NCI-H2081 treated with DMSO at 0.1 percent for 48 hours (cell line): Measurements from ENCODE around the gene PLA1A.

Experiments used
- DNase-seq: peaks from one replicate; lab custom pipeline; 2025; lab: John Stamatoyannopoulos, UW

PLA1A gene

DNA sequence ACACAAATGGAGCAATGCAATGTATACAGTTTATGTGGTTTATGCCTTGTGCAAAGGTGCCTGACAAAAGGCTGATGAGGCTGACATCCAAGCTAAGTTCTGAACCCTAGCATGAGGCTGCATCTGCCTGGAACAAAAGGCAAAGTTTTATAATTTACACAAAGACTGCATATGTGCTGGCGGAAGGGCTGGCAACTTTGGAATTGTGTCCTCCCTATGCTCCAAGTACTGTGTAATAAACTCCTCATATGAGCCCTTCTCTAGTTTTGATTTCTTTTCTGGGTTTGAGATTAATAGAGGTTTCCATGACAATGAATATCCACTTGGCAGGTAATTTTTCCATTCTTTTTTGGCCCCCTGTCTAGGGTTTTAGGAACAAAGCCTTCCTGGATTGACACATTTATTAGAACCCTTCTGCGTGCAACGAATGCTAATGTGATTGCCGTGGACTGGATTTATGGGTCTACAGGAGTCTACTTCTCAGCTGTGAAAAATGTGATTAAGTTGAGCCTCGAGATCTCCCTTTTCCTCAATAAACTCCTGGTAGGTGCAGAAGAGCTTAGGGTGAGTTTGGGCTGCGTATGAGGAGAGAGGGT, 10.8 kb downstream of the PLA1A start:
- no peak for DNase-seq

DNA sequence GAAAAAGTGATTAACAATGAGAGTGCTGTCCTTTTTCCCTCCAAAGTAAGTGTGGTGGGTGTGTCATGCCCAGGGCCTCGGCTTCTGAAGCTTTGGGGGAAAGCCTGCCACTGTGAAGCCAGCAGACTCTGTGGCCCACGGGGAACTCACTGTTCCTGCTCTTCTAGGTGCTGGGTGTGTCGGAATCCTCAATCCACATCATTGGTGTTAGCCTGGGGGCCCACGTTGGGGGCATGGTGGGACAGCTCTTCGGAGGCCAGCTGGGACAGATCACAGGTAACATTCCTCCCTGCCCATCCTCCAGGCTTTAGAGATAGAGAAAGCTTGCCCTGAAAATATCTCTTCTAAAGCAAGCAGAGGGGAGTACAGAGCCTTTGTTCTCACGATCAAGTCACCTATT, 11.6 kb downstream of the PLA1A start:
- DNase-seq = no peak

DNA sequence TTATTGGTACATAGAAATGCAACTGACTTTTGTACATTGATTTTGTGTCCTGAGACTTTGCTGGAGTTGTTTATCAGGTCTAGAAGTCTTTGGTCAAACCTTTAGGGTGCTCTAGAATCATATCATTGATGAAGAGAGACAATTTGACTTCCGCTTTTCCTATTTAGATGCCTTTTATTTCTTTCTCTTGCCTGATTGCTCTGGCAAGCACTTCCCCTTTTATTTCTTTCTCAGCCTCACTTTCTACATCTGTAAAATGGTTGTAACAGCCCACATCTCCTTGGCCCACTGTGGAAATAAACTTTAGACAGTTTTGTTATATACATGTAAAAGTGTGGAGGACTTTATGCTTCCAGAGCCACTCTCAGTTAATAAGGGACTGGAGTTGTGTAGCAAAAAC, 14.0 kb downstream of the PLA1A start:
- DNase-seq = no peak

DNA sequence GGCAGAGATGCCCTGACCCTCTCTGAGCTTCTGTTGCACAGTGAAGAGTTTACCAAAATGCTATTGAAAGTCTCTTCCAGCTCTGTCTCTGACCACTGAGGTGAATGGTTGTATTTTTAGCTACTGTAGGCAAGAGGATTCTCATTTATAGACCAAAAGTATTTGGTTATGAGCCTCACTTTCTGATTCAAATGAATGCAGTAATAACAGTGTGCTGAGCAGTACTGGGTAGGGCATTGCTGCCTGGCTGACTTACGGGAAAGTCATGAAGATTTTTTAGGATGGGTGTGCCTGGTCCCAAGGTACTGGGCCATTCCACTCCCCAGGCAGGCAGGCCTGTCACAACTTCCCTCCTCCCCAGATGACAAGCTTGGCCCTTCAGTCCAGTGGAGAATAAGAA, 15.5 kb downstream of the PLA1A start:
- no peak for DNase-seq

DNA sequence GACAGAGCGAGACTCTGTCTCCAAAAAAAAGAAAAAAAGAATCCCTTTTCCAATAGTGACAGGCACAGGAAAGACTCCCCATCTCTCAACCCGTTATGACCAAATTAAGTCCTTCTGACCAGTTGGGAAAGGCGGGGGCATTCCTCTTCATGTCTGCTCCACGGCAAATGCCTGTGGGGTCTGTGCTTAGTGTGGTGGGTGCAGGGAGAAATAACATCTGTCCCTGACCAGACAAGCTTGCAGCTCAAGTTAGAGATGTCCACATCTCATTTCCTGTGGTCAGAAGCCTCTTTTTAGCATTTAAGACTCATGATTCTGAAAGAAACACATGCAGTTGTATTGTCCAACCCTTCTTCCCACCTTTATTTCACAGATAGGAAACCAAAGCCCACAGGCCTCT, 16.2 kb downstream of the PLA1A start:
- DNase-seq = no peak

DNA sequence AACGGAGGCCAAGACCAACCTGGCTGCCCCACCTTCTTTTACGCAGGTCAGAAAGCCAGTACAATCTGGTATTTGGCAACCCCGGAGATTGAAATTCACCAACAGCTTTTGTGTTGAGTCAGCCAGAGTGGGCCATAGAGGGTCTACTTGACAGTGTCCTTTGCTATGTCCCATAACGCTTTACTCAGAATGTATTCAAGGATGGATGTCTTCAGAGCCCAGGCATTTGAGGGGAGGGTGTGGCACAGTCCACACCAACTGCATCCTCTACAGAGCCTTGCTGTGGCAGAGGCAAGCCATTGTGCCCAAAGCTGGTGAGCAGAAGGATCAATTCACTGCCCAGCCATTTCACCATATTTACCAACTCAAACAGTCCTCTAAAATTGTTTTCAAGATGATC, 18.4 kb downstream of the PLA1A start:
- DNase-seq = no peak

DNA sequence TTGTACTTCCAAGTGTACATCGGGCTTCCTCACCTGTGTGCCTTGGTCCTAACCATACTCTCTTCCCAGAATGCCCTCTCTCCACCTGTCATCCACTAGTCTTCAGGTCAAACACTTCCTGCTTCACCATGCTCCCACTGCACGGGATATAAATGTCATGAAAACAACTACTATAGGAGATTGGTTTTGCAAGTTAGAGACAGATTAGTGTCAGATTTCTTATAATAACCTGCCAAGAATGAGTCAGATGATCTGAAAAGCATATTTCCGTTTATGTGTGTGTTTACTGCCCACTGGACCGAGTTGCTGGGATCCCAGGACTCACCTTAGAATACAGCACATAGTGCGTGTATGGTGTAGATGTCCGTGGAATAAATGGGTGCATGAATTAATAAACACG, 21.4 kb downstream of the PLA1A start:
- no peak for DNase-seq

DNA sequence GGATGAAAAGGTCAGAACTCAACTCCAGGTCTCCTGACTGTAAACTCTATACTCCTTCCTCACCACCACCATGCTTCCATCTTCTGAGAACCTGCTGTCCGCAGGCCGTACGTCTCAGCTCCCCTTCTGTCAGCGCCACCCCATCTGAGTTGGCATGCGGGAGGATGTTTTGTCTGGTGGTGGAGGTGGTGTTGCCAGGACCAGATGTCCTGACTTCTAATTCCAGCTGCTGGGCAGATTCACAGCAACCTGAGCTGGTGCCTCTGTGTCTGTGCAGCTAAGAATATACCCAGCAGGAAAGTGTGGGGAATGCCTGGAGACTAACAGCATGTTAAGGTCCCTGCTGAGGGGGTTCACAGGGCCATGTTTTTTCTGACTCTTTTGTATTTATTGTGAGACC, 23.2 kb downstream of the PLA1A start:
- DNase-seq = no peak

DNA sequence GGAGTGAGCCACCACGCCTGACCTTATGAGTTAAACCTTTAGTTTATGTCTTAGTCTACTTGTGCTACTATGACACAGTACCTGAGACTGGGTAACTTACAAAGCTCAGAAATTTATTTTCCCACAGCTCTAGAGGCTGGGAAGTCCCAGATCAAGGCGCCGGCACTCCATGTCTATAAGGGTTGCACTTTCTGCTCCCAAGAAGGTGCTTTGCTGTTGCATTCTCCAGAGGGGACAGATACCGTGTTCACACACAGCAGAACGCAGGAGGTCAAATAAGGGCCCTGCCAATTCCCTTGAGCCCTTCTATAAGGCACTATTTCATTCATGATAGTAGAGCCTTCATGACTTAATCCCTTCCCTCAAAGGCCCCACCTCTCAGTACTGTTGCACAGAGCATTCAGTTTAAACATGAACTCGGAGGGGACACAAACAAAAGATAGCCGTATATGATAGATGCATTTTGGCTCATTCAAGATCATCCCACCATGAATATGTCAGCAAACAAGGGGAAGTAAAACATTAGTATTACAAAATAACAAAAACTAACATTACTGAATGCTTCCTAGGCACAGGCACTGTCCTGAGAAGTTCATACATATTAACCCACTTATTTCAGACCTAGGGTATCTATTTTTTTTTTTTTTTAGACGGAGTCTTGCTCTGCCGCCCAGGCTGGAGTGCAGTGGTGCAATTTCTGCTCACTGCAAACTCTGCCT, 26.5 kb downstream of the PLA1A start:
- no peak for DNase-seq

DNA sequence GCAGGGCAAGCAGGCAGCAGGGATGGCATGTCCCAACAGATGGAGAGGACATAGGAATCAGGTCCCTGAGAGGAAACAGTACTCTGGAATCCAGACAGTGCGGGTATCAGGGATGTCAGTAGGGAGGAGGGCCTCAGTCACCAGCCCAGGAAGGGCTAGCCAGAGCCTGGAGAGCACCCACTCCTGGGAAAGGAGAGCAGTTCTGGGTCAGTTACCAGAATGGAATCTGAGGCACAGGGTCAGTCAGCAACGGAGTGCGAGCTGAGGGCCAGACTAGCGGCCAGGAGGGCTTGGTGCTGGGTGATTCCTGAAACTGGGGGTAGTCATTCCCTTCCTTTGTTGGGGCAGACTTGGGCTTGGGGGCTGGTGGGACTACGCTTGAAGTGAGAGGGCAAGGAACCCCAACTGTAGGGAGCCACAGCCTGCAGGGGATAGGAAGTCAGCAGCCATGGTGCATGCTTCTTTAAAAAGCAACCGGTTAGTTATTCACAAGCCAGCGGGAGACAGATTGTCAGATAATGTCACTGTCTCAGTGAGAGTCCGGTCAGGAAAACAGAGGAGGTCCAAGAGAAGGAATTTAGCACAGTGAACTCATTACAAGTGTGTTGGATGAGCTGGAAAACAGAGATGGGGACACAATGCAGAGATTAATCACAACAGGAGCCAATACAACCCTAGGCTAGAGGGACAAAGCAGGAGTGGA, 27.9 kb downstream of the PLA1A start:
- DNase-seq = no peak

DNA sequence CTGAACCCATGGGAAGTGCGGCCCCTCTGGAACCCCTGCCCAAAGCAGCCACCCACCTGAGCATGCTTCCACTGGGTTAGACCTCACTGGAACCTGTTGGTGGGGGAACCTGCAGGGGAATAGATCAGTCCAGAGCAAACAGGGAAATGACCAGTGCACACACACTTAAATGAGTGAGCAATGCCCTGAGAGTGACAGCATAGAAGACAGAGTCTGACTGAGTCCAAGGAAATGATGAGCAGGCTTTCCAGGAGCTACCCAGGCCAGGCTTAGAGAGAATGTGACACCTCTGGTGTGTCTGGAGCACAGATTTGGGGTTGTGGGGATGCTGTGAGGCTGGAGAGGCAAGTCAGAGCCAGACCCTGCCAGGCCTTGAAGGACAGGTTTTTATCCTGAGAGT, 28.5 kb downstream of the PLA1A start:
- DNase-seq = no peak

DNA sequence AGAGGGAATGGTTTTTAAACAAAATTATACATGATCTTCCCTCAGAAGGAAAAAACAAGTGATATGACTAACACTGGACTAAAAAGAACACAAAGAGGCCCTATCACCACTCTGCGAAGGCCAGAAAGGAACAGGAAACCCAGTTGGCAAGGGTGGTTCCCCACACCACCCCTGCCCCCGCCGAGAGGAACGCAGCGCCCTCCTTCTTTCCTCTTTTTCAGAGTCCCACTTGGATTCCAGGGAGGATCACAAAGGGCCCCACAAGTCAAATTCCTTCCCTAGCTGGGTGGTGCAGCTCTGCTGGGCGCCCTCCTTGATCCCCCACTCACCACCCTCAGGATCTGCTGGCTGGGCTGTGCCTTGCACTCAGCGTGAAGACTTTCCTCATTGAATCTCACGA, 29.8 kb downstream of the PLA1A start:
- DNase-seq = no peak

DNA sequence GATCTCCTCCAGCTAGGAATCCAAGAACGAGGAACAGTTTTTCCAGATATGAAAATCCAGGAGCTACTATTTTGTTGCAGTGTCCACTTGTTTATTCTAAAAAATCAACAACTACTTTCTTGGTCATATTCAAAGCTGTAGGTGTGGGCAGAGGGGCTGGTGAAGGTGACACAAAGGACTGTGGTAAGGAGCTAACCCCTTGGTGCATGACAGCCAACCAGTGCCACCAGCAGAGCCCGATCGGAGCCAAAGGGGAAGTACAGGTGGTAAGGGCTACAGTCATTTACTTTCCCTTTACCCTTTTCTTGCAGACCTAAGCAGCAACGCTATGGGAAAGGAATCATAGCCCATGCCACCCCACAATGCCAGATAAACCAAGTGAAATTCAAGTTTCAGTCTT, 30.7 kb downstream of the PLA1A start:
- DNase-seq = no peak

DNA sequence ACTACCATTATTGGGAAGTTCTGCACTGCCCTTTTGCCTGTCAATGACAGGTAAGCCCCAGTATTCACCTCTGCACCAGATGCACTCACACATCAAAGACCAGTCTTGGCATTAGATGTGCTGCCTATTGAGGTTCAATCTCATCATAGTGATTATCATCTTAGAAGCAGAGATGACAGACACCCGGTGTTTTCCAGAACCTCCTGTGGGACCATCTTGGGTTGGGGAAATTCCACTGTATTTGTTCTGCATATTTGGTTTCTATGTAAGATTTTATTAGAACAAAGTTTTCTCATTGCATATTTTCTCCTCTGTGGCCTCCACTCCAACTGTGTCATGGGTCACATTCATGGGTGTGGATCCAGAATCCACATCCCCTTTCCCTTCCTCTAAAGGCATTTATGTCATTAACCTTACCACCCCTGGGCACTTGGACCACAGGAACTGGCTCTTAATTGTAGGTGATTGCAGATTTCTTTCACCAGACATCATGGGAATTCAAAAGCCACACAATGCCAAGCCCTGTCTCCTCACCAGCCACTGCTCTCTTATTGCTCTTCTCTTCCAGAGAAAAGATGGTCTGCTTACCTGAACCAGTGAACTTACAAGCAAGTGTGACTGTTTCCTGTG, 31.2 kb downstream of the PLA1A start:
- DNase-seq = no peak

DNA sequence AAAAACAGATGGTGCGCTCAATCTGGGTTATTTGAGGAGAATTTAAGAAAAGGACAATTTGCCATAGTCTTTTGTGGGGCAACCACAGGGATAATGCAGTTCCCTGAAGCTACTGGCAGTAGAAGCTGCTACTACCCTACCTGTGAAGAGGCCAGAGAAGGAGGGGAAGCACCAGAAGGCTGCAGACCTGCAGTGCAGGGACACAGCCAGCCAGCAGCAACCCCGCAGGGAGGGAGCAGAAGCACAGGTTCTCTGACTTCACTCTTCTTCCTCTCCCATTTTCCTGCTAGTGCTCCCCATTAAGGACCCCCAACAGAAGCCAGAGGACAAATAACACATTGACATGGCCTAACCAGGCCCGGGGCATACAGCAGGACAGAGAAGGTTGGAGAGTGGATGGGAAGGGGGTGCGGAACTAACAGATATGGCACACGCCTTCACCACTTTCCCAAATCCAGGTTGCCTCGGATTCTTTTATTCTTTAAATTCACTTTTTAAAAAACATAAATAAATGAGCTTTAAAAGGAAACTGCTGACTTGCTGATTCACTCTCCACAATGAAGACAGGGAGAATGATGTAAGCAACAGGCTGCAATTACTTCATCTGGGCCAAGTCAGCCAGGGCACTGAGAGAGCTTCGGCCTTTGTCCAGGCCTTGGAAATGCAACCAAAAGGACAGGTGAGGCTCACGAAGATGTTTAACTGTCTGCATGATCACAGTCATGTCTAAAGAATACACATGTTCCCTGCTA, 32.6 kb downstream of the PLA1A start:
- no peak for DNase-seq

DNA sequence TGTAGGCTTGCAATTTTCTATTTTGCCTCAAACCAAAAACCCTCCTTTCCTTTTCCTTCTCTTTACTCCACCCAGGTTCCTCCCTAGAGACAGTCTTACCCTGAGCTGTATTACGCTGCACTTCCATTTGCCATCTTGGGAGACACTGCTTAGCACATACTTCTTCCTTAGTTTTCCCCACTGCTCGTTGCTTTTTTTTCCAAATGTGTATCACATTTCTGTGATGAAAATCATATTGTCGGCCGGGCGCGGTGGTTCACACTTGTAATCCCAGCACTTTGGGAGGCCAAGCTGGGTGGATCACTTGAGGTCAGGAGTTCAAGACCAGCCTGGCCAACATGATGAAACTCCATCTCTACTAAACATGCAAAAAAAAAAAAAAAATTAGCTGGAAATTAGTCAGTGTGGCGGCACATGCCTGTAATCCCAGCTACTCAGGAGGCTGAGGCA, 33.2 kb downstream of the PLA1A start:
- DNase-seq = no peak

DNA sequence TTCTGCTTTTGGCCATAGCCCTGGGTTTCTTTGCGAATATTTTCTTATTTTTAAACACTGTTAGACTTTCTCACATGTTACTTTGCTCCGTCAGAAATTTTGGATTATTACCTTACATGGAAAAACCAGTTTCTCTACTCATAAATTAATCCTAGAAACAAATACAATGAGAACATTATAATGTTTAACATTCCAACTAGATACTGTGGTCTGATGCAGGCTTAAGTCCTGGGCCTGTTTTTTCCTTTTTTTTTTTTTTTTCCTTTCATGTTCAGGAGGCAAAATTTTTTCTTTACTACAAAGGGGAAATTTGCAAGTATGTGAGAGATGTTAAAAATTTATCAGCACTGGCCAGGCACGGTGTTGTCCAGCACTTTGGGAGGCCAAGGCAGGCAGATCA, 33.8 kb downstream of the PLA1A start:
- DNase-seq = no peak

DNA sequence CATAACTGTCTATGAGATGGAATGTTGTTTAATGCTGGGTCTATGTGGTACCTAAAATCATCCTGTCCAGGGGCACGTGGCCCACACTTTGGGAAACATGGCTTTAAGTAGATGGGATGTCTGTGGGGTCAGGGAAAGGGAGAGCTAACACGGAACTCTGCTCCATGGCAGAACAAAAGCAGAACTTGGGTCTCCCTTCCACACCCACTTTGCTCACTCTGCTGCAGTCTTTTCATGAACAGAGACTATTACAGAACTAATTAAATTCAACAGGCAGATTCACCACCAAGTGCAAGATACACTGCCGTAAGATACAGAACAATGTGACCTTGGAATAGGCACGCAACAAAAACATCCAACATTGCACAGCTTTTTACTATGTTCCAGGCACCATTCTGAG, 34.5 kb downstream of the PLA1A start:
- no peak for DNase-seq

DNA sequence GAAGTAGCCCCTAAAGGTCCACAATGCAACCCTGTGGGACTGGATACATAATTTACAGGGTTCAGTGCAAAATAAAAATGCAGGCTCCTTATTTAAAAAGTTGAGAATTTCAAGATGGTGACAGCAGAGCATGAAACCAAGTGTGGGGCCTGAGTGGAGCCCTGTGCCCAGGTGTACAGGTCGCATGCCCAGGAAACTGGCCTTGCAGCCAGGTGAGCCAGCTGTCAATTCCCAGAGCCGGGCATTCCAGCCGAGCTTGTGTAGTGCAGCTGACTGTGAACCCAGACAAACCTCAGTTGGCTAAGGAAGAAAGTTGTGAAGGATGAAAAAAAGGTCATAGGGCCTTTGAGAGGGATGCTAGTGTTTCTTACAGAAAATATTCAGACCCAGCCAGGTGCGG, 35.1 kb downstream of the PLA1A start:
- no peak for DNase-seq

DNA sequence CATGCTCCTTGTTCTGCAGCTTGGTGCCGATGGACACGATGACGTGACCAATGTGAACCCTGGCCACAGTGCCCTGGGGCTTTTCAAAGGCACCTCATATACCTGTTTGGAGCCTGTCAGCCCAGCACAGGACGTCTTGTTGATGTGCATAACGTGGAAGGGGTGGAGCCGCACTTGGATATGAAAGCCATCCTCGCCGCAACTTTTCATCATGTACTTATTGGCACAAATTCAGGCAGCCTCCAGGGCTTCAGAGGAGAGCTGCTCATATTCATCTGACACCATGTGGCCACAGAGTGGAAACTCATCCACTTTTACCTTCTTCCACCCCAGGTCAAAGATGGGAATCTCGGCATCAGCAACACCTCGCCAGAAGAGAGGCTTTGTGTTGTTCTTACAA, 38.0 kb downstream of the PLA1A start:
- DNase-seq = no peak

DNA sequence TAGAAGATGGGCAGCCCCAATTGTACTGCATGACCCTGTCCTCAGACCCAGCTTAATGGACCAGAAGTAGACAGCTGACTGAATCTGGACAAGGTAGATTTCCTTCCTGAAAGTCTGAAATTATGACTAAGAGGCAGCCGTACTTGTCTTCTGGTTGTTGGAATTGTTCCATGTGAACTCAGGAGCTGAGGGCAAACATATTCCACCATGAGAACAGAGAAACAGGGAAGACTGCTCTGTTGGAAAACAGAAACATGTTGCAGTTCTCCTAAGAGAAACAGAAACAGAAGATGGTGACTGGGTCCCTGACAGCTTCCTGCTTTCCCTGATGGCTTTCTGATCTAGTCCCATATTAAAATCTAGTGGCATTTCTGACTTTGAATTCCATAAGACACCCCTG, 38.6 kb downstream of the PLA1A start:
- no peak for DNase-seq

DNA sequence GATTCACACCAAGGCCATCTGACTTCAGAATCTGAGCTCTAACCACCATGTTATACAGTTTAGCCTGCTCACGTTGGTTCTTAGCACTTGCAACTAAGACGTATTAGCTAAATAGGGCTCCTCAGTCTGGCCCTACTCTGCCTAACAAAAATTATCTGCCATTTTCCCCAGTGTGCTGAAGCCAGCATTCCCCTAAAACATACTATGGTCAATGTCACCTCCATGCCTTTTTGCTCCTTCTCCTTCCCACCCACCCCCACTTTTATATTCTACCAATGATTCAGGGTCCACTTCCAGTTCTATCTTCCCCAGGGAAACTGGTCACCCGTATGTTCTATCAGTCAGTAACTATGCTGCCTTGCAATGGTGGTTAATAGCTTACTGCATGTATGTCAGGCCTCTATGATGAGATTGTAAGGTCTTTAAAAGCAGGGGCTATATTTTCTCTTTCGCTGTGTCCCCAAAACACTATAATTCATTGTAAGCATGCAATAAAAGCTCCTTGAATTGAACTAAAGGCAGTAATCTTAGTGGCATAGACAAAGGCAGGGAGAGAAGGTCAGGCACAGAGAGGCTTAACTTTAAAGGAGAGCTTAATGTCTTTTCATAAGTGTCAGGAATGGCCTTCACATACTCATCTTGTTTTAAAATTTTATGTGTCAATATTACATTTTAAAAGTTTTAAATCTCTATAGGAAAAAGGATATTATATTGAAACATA, 39.4 kb downstream of the PLA1A start:
- no peak for DNase-seq
